Peyer's patch (tissue), 4 donors: ENCODE measurements around the gene TMC1. TPM values are rescaled to one million over a fixed set of nuclear protein-coding genes. Genes with fewer than 3 reads are reported as not detected.

Experiments used
- DNase-seq, 3 donors: peaks; one replicate each; pipeline ENCODE4 v3.0.0-alpha.2; 2017 to 2019
- H3K27ac ChIP-seq, 4 donors: fragments of 200-600 bp; sonication (generic); one replicate each; pipeline ENCODE4 v1.5.1; 2016 to 2019
- H3K27me3 ChIP-seq, 2 donors: fragments of 200-600 bp; sonication (generic); one replicate each; pipeline ENCODE4 v1.5.1; 2019
- H3K36me3 ChIP-seq, 3 donors: fragments of 200-600 bp; sonication (generic); one replicate each; pipeline ENCODE4 v1.5.1; 2016 to 2019
- H3K4me1 ChIP-seq, 4 donors: fragments of 200-600 bp; sonication (generic); one replicate each; pipeline ENCODE4 v1.5.1; 2016 to 2019
- H3K4me3 ChIP-seq, 4 donors: fragments of 200-600 bp; sonication (generic); 1 replicate in 3 of 4; 2 replicates in 1 of 4; pipeline ENCODE4 v1.5.1; 2016 to 2019; ENCODE audit warnings: mild to moderate bottlenecking in 1 of 4
- H3K9me3 ChIP-seq, 4 donors: fragments of 200-600 bp; sonication (generic); one replicate each; pipeline ENCODE4 v1.5.1; 2016 to 2019; ENCODE audit warnings: mild to moderate bottlenecking in 1 of 4
- CTCF ChIP-seq, 6 experiments: fragments of 450-650 bp in 4 of 6; fragments of 200-600 bp in 2 of 6; sonication (generic) in 1 of 6; IDR thresholded peaks; one replicate each; pipeline ENCODE4 v1.5.1; 2017 to 2019; ENCODE audit warnings: antibody characterized with exemption in 6 of 6, mild to moderate bottlenecking in 3 of 6, moderate library complexity in 1 of 6
- POLR2A ChIP-seq, 2 donors: fragments of 450-650 bp; IDR thresholded peaks; one replicate each; pipeline ENCODE4 v1.5.1; 2017; ENCODE audit warnings: antibody characterized with exemption in 2 of 2, mild to moderate bottlenecking in 2 of 2, moderate library complexity in 2 of 2
- total RNA-seq, 4 donors: library from RNA; depleted of rRNA; stranded (reverse); fragments of >200 nt; gene quantifications; one replicate each; pipeline ENCODE4 v1.1.0, GENCODE V29; 2016

TMC1 gene
- total RNA-seq, 4 donors from 2014 or later: not detected

GRCh38 chr9:72554221-72554641 lies 32.8 kb downstream of the TMC1 start:
- DNase-seq: no peak
- Histone ChIP-seq H3K4me1 (no peaks in the 10 kb centered on the region), H3K27me3 (no peaks in the 10 kb centered on the region), H3K27ac (no peak overlapping the region), H3K9me3 (no peaks in the 10 kb centered on the region), H3K4me3 (no peak overlapping the region), H3K36me3 (no peaks in the 10 kb centered on the region)
- TF ChIP-seq CTCF (IDR thresholded peaks at IDR 0.05) (no peak), POLR2A (IDR thresholded peaks at IDR 0.05) (no peak)

DNA sequence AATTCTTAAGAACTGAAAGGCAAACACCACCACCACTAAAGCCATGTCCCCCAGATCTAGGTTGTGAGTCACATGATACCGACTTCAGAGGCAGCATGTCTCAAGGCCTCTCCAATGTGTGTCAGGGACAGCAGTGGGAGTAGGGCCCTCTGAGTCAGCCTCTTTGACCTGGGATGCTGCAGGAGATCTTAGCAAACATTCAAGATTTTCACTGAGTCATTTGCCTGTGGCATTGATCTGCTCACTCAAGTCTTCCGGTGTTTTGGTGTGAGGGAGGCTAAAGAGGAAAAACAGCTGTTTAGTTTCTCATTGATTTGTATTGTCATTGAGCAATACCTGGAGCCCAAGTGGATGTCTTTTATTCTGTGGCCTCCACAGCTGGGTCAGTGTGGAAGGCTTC lies 36.1 kb downstream of the TMC1 start:
- Histone ChIP-seq H3K36me3 (no peaks in the 10 kb centered on the region), H3K27me3 (no peaks in the 10 kb centered on the region), H3K9me3 (no peaks in the 10 kb centered on the region), H3K4me3 (no peak overlapping the region), H3K27ac (no peak overlapping the region), H3K4me1 (no peaks in the 10 kb centered on the region)
- peak in 1 of 3 donors; percentile 52 for DNase-seq
- TF ChIP-seq CTCF (IDR thresholded peaks at IDR 0.05): no peak
- no peak for TF ChIP-seq POLR2A (IDR thresholded peaks at IDR 0.05)

DNA sequence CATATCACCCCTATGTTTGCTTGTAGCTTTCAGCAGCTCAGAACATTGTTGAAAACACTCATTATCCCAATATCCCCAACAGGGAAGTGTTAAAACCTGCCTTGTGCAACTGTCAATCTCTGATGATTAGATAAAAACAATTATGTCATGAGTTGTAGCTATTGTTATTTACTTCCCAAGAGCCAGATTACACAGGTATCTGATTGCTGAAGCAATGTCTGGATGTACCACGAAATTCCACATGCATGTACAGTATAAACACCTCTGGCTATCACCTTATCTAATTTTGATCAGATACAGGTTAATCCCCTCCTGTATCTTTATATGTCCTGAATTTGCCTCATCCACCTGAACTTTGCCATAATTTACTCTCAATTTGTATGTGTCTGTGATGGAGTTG lies 38.7 kb downstream of the TMC1 start:
- no peaks in the 10 kb centered on the region for H3K4me1 ChIP-seq
- H3K4me3 ChIP-seq: no peak overlapping the region
- no peaks in the 10 kb centered on the region for H3K27me3 ChIP-seq
- H3K9me3 ChIP-seq: no peaks in the 10 kb centered on the region
- H3K27ac ChIP-seq: no peak overlapping the region
- no peak for DNase-seq
- H3K36me3 ChIP-seq: no peaks in the 10 kb centered on the region
- TF ChIP-seq POLR2A (IDR thresholded peaks at IDR 0.05): no peak
- no peak for TF ChIP-seq CTCF (IDR thresholded peaks at IDR 0.05)

DNA sequence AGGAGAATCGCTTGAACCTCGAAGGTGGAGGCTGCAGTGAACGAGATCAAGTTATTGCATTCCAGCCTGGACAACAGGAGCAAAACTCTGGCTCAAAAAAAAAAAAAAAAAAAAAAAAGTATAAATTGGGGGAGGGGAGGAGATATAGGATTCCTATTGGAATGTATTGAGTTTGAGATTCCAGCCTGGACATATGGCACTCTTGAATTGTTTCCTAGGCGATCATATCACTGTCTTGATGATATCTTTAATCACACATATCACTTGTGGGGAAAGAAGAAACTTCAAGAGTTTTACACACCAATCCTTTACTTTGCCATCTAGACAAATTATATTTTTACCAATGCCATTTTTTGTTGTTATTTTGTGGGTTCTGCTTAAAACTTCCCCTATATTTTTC lies 42.4 kb downstream of the TMC1 start:
- no peak for TF ChIP-seq POLR2A (IDR thresholded peaks at IDR 0.05)
- no peak for TF ChIP-seq CTCF (IDR thresholded peaks at IDR 0.05)
- DNase-seq: no peak
- H3K27me3 ChIP-seq: no peaks in the 10 kb centered on the region
- no peak overlapping the region for H3K27ac ChIP-seq
- no peaks in the 10 kb centered on the region for H3K9me3 ChIP-seq
- no peak overlapping the region for H3K4me3 ChIP-seq
- H3K4me1 ChIP-seq: no peaks in the 10 kb centered on the region
- H3K36me3 ChIP-seq: no peaks in the 10 kb centered on the region

GRCh38 chr9:72564479-72565281 lies 43.3 kb downstream of the TMC1 start:
- no peak for DNase-seq
- TF ChIP-seq CTCF (IDR thresholded peaks at IDR 0.05) (no peak), POLR2A (IDR thresholded peaks at IDR 0.05) (no peak)
- Histone ChIP-seq H3K4me3 (no peak overlapping the region), H3K4me1 (no peaks in the 10 kb centered on the region), H3K36me3 (no peaks in the 10 kb centered on the region), H3K9me3 (no peaks in the 10 kb centered on the region), H3K27me3 (no peaks in the 10 kb centered on the region), H3K27ac (no peak overlapping the region)
